ENCODE data around the gene A1BG.

Gene A1BG

DNA sequence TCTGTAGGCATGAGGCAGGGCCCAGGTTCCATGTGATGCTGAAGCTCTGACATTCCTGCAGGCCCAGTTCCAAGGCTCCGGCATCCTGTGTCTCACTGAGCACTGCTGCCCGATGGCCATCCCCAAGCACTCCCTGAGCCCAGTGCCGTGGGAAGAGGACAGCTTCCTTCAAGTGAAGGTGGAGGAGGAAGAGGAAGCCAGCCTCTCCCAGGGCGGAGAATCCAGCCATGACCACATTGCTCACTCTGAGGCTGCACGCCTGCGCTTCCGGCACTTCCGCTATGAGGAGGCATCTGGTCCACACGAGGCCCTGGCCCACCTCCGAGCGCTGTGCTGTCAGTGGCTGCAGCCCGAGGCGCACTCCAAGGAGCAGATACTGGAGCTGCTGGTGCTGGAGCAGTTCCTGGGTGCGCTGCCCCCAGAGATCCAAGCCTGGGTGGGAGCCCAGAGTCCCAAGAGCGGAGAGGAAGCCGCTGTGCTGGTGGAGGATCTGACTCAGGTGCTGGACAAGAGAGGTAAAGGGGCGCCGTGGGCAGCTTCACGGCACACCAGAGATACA is 18.5 kb downstream of the A1BG start:
- DNase-seq, result no peak
- H3K27ac ChIP-seq, result no peak overlapping the region
- H3K9me3 ChIP-seq (ENCODE audit: severe bottlenecking), result no peaks in the 10 kb centered on the region
- H3K36me3 ChIP-seq, result peaks cover 20% of the 10 kb centered on the region
- no peak for TF ChIP-seq CTCF (IDR thresholded peaks at IDR 0.05; ENCODE audit: low read depth, low read length)
- H3K4me3 ChIP-seq (ENCODE audit: low read depth, low read length), result no peak overlapping the region
- H3K27me3 ChIP-seq (ENCODE audit: insufficient read depth, low read depth, severe bottlenecking), result no peaks in the 10 kb centered on the region

GRCh38 chr19:58332697-58333096 is 20.6 kb downstream of the A1BG start:
- TF ChIP-seq CTCF (IDR thresholded peaks at IDR 0.05; ENCODE audit: low read depth, low read length), result no peak
- Histone ChIP-seq H3K27ac (no peak overlapping the region), H3K36me3 (peaks cover 6% of the 10 kb centered on the region), H3K9me3 (ENCODE audit: severe bottlenecking) (no peaks in the 10 kb centered on the region), H3K27me3 (ENCODE audit: insufficient read depth, low read depth, severe bottlenecking) (no peaks in the 10 kb centered on the region), H3K4me3 (ENCODE audit: low read depth, low read length) (no peak overlapping the region)
- no peak for DNase-seq

GRCh38 chr19:58330458-58330857 is 22.8 kb downstream of the A1BG start:
- no peak for TF ChIP-seq CTCF (IDR thresholded peaks at IDR 0.05; ENCODE audit: low read depth, low read length)
- no peak for DNase-seq
- Histone ChIP-seq H3K27me3 (ENCODE audit: insufficient read depth, low read depth, severe bottlenecking) (no peaks in the 10 kb centered on the region), H3K4me3 (ENCODE audit: low read depth, low read length) (no peak overlapping the region), H3K36me3 (peaks cover under 1% of the 10 kb centered on the region; the same call in 1 of the 2 replicates), H3K27ac (no peak overlapping the region), H3K9me3 (ENCODE audit: severe bottlenecking) (no peaks in the 10 kb centered on the region)

- peak; percentile 47 for DNase-seq
- peak; percentile 57 for TF ChIP-seq CTCF (IDR thresholded peaks at IDR 0.05; ENCODE audit: low read depth, low read length)
- Histone ChIP-seq H3K9me3 (ENCODE audit: severe bottlenecking) (no peaks in the 10 kb centered on the region), H3K27me3 (ENCODE audit: insufficient read depth, low read depth, severe bottlenecking) (no peaks in the 10 kb centered on the region), H3K36me3 (peaks cover 11% of the 10 kb centered on the region), H3K4me3 (ENCODE audit: low read depth, low read length) (no peak overlapping the region), H3K27ac (no peak overlapping the region)
Measured at GRCh38 chr19:58328999-58329398, 24.3 kb downstream of the A1BG start.

GRCh38 chr19:58326914-58327726 is 26.2 kb downstream of the A1BG start, which contains the start of gene ZSCAN22:
ZSCAN22 (plus strand) TSS chr19:58326994; CDS start chr19:58334803, 7,809 bp downstream.
- DNase-seq, result peak; percentile 97
- peak within 1 kb of the TSS; percentile 82 for H3K27ac ChIP-seq

More at GRCh38 chr19:58326914-58327726, 26.2 kb downstream of the A1BG start, which contains the start of gene ZSCAN22:
- no peak for TF ChIP-seq CTCF (IDR thresholded peaks at IDR 0.05; ENCODE audit: low read depth, low read length)
- Histone ChIP-seq H3K36me3 (peaks cover 11% of the 10 kb centered on the region), H3K27me3 (ENCODE audit: insufficient read depth, low read depth, severe bottlenecking) (no peaks in the 10 kb centered on the region), H3K4me3 (ENCODE audit: low read depth, low read length) (peak within 1 kb of the TSS; percentile 96), H3K9me3 (ENCODE audit: severe bottlenecking) (no peaks in the 10 kb centered on the region)

All from WERI-Rb-1 (cell line).